A204.1 (cell line): ENCODE measurements around the gene CHD3.

Experiments
- FAIRE-seq: peaks from 2 replicates; lab custom pipeline; 2012; peaks lifted over from hg19 to GRCh38; lab: Jason Lieb, UNC

Gene CHD3

DNA sequence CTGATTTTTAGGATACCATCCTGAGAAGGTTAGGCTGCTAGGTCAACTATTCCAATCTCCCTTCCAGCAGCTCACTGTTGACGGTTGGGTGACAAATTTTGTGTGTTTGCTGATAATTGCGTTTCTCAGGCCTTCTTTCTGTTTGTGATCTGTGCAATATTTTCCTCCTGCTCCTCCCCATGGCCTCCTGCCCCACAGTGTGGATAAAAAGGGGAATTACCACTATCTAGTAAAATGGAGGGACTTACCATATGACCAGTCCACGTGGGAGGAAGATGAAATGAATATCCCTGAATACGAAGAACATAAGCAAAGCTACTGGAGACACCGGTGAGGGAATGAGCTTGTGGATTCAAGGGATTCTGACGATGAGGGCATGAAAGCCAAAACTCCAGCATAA lies 9.2 kb downstream of the CHD3 start:
- FAIRE-seq = peak; percentile 3

DNA sequence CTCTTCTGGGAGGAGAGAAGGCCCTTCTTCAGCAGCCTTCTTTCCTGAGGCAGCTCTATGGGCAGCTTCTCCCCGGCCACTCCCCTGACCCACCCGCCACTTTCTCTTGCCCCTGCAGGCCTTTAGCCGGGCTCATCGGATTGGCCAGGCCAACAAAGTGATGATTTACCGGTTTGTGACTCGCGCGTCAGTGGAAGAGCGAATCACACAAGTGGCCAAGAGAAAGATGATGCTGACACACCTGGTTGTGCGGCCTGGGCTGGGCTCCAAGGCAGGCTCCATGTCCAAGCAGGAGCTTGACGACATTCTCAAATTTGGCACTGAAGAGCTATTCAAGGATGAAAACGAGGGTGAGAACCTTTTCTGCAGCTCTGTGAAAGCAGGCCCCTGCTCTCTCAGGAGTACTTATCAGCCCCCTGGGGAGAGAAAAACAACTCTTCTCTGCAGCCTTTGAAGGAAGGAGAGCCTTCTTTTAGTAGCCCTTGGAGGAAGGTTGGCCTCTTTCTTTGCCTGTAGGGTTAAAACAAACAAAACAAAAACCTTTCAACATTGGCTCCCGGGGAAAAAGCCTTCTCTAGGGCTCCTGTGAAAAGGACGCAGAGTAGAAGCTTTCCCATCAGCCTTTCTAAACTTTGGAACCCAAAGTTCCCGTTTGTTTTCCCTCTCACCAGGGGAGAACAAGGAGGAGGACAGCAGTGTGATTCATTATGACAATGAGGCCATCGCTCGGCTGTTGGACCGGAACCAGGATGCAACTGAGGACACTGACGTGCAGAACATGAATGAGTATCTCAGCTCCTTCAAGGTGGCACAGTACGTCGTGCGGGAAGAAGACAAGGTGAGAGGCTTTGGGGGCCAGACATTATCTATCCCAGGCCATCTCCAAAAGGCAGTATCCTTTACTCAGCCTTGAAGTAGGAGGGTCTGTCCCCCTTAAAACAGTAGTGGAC lies 14.8 kb downstream of the CHD3 start:
- FAIRE-seq = no peak

GRCh38 chr17:7909089-7909488 lies 20.5 kb downstream of the CHD3 start:
- no peak for FAIRE-seq

- no peak for FAIRE-seq
Observed at GRCh38 chr17:7910281-7910680, 21.7 kb downstream of the CHD3 start.

DNA sequence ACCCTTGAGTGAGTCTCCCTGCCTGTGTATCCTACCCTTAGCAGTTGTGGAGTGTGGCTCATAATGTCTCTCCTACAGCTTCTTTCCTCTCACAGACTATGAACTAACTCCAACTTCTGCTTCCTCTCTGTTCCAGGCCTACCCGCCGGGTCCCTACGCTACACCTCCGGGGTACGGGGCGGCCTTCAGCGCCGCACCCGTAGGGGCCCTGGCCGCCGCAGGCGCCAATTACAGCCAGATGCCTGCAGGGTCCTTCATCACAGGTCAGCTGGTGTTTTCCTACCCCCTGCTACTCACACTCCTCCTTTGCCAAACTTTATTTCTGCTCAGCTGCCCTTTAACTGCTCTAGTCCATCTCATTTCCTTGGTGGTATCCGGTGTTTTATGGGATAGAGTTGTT lies 22.1 kb downstream of the CHD3 start:
- FAIRE-seq = no peak

DNA sequence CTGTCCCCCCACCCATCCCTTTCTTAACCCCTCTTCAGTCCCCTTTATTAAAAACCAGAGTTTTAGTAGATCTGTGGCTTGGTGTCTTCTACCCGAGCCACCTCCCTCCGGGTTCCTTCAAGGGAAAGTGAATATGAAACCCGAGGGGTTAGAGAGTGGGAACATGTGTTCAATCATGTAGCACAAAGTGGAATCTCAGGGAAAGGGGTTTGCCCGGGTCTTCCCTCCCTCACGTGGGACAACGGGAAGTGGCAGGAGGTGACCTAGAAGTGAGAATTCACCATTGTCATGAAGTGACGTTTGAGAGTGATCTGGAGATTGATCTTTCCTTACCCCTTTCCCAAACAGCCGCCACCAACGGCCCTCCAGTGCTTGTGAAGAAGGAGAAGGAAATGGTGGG lies 22.5 kb downstream of the CHD3 start:
- FAIRE-seq = no peak

DNA sequence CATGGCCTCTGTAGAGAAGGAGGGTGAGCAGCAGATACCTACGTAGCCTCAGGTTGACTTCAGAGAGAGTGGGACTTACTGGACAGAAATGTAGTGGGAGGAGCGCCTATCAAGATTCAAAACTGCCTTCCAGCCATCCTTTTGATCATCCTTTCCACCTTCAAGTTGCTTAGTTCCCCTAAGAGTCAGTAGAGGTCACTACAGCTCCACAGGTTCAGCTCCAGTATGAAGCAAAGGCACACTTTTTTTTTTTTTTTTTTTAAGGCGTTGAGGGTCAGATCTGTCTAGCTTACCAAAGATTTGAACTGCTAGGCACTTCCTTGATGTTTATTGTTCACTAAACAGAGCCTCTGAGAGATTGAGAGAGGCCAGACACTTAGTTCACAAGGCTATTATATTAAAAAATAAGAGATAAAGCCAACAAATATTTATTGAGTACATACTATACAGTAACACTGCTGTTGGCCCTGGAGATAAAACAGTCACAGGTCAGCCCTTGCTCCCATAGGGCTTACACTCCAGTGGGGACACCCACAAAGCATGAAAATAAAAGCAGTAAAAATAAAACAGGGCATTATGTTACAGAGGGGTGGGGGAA lies 24.4 kb downstream of the CHD3 start:
- peak; percentile 93 for FAIRE-seq

DNA sequence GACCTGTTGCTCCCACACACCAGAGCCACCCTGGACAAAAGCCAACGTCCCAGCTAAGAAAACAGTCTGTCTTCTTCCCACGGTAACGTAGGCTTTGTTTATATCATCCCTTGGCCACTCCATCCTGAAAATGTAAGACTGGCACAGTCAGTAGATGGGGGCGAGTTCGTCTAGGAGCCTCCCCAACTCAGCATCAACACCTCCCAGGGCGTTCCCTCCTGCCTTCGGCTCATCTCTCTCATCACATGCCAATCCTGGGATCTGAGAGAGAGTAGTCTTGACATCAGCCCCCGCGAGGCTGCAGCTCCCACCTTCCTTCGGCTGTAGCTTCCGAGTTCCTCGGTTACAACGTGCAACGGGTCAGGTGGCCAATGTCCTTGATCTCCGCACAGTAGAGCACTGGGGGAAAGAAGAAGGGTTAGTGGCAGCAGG lies 26.6 kb downstream of the CHD3 start:
- no peak for FAIRE-seq

DNA sequence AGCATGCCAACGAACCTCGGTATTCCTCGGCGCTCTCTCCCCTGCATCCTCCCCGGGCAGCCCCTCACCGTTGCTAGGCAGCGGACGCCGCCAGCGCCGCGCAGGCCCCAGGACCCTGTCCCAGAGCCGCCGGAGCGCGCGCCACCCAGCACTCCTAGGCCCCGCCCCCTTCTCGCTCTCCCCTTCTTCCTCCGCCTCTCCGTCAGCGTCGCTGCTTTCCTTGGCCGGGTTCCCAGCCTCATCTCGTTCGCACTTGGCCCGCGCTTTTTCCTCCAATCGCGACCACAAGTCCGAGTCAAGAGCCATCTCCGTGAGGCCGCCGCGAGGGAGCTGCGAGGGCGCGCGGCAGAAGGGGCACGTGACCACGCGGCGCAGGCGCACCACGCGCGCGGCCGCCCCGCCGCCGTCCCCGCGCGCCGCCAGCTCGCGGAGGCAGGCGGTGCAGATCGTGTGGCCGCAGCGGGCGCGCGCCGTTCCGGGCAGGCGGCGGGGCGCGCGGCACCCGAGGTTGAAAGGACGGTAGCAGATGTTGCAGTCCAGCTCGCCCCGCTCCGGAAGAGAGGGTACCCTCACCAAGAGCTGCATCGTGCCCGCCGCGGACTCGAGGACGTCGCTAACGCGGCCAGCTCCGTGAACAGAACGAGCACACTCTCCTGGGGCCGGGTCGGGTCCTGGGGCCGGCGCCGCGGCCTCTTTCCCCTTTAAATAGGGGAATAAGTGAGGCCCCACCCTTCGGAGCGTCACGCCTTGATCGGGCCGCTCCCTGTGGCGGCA lies 27.2 kb downstream of the CHD3 start, which contains the start of gene RNF227:
Gene RNF227 (minus strand): TSS at position 679 of the 774 bp plus-strand sequence. CDS start 94 bp downstream, at position 585.
- FAIRE-seq = no peak

GRCh38 chr17:7916385-7916682 lies 27.7 kb downstream of the CHD3 start:
- FAIRE-seq = no peak

DNA sequence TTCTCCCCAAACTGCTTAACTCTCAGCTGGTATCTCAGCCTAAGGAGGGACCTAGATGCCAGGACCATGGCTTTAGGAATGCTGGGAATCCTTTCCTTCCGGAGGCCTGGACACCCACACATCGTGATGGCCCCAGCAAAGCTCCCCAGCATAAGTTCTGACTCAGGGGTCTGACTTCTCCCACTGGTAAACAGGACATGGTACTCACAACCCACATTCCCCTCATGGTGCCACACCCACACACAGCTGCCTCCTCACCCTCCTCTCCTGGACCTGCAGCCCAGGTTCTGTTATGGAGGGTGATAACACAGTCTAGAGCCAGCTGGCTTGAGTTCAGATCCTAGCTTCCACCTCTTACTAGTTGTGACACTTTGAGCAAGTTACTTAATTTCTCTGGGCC lies 28.2 kb downstream of the CHD3 start:
- no peak for FAIRE-seq

DNA sequence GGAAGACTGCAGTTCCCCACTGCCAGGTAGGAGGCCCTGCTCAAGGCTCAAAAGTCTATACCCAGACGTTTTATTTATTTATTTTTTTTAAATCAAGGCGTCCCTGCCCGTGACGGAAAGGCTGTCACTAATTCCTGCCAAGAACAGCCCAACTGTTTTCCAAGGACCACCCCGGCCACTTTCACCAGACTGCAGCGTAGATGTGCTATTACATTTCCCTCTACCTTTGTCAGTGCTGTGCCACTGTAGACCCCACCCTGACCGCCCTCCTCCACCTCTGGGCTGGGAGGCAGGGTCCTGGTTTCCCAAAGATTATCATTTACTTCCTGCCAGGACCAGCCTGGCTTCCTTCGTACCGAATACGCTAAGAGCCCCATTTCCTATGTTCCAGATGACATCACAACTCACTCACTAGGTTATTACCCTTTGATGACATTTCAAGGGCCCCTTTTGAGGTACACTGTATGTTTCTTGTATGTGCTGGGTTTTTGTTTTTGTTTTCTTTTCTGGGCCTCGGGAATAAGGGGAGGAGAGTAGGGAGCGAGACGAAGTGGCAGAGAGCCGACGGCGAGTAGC lies 33.8 kb downstream of the CHD3 start:
- FAIRE-seq = no peak

DNA sequence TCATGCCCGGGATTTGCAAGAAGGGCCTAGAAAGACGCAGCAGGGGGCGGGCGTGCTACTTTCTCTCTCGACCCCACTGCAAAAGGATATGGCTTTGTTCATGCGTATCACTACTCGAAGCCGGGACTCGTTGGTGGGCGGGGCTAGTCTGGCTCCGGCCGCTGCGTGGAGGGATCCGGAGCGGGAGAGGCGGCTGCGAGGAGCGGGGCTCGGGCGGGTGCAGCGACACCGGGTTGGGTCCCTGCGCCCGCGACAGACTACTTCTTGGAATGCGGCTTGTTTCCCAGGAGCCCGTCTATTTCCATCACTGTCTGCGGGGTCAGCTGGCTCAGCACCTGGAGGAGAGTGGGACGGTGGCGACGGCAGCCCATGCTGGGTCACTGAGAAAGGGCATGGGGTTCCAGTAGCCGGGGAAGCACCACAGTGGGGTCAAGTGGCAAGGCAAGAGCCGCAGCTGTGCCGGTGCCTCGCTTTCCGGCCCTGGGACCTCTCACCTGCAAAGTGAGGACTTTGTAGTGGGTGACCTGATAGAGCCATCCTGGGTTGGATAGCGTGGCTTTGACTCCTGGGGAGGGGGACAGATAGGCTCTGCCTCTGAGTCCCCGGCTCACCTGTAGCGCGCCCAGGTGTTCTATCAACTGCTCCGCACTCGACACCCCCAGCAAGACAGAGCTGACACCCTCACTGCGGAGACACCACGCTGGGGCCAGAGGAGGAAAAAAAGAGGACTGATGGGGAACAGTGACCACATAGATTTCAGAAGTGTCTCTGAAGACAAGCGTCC lies 34.4 kb downstream of the CHD3 start:
- no peak for FAIRE-seq

DNA sequence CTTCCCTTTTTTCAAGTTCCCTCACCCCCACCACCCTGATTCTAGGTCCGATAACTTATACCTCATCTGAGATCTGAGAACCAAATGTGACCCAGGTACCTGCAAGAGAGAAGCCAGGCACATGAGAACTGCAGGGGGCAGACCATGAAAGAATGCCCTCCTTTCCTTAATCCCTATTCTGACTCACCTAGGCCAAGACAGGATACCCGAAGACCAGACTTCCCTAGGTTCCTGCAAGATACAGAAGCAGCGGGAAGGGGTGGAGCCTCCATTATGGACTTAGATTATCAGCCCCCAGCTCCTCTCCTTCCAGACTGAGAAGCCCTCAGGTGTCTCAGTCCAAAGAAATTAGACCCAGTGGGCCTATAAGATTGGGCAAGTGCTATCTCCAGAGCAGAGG lies 39.0 kb downstream of the CHD3 start:
- FAIRE-seq = no peak

DNA sequence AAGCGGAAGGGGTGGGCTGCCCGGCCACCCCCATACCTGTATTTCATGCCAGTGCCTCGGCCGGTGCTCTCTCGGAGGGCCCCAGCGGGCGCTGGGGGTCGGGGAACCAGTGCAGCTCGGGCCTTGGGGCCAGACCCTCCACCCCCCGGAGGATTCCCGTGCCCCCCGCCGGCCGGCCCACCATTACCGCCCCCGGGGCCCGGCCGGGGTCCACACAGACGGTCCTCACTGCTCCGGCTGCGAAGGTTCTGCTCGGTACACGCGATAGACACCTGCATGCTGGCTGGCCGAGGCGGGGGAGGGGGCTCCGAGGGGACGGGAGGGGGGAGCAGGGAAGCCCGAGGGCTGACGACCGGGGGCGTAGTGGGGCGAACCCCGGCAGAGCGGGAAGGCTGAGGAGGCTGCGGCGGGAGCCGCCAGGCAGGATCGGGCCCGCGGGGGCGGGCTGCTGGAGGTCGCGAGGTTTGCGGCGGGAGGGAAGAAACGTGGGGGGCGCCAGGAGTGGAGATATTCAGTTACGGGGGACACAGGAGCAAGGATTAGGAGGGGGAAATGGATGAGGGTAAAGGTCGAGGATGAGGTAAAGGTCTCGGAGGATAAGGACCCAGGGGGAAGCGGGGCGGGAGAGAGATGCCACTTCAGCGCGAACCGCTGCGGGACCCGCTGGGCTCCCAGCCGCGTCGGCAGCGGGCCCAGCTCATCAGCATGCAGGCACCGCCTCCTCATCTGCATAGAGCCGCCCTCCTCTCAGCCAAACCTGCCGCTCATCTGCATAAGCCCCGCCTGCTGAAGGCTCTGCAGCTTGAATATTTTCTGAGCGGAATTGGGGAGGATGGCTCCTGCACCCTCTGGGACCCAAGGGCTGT lies 40.8 kb downstream of the CHD3 start, which contains the start of gene KCNAB3:
Gene KCNAB3 (minus strand): TSS at position 699 of the 866 bp plus-strand sequence. CDS start 421 bp downstream, at position 278.
- no peak for FAIRE-seq

- no peak for FAIRE-seq
Observed at GRCh38 chr17:7930841-7931631, 42.4 kb downstream of the CHD3 start.

- FAIRE-seq = peak; percentile 98
Observed at GRCh38 chr17:7931709-7932482, 43.3 kb downstream of the CHD3 start, which contains the start of the genes CNTROB and TRAPPC1. TSS of gene CNTROB (plus strand) at chr17:7932206. CDS start at chr17:7933080, 874 bp downstream. TSS of gene TRAPPC1 (minus strand) at chr17:7931946. CDS start at chr17:7931829, 117 bp downstream.

- no peak for FAIRE-seq
Observed at GRCh38 chr17:7932483-7932891, 43.9 kb downstream of the CHD3 start.

GRCh38 chr17:7932949-7933348 lies 44.4 kb downstream of the CHD3 start:
- FAIRE-seq = no peak
